HepG2 (cell line): Measurements from ENCODE around the gene TRA2B. TPM values are rescaled to one million over a fixed set of nuclear protein-coding genes. Genes with fewer than 3 reads are reported as not detected.
A peak's percentile ranks its signal among the peaks of the same experiment; 100 is the strongest.

Source experiments
- ELF1 ChIP-seq: sonication (generic); formaldehyde crosslinking; IDR thresholded peaks from 2 replicates; pipeline ENCODE4 v1.4.0; 2020; ENCODE audit warnings: missing genetic modification reagents
- HMG20B ChIP-seq: conservative IDR thresholded peaks from 2 replicates; pipeline ENCODE4 v1.6.1; 2016; ENCODE audit warnings: missing genetic modification reagents, missing compliant biosample characterization
- MEIS1 ChIP-seq: sonication (generic); formaldehyde crosslinking; IDR thresholded peaks from 2 replicates; pipeline ENCODE4 v1.9.0; 2021; ENCODE audit warnings: mild to moderate bottlenecking, missing genetic modification reagents, moderate library complexity, borderline replicate concordance
- MLLT10 ChIP-seq: sonication (generic); formaldehyde crosslinking; IDR thresholded peaks from 2 replicates; pipeline ENCODE4 v1.4.0; 2020; ENCODE audit warnings: missing genetic modification reagents
- MZF1 ChIP-seq: sonication (generic); formaldehyde crosslinking; IDR thresholded peaks from 2 replicates; pipeline ENCODE4 v1.8.1; 2023; ENCODE audit warnings: mild to moderate bottlenecking, missing genetic modification reagents, borderline replicate concordance
- NFRKB ChIP-seq: fragments of 450-650 bp; IDR thresholded peaks from 2 replicates; pipeline ENCODE4 v1.6.1; 2017
- PAX8 ChIP-seq: sonication (generic); formaldehyde crosslinking; IDR thresholded peaks from 2 replicates; pipeline ENCODE4 v1.8.0; 2022; ENCODE audit warnings: mild to moderate bottlenecking, missing genetic modification reagents, borderline replicate concordance
- PHF8 ChIP-seq: sonication (generic); formaldehyde crosslinking; IDR thresholded peaks from 2 replicates; pipeline ENCODE4 v1.5.0; 2020; ENCODE audit warnings: missing genetic modification reagents
- RARG ChIP-seq: sonication (generic); formaldehyde crosslinking; IDR thresholded peaks from 2 replicates; pipeline ENCODE4 v1.4.0; 2020; ENCODE audit warnings: low read depth, mild to moderate bottlenecking, missing genetic modification reagents
- RBM39 ChIP-seq: fragments of 200-400 bp; formaldehyde crosslinking; IDR thresholded peaks from one replicate; pipeline ENCODE4 v1.6.1; 2018; ENCODE audit warnings: antibody characterized with exemption, mild to moderate bottlenecking, low read depth, low read length; ENCODE audit not compliant: poor library complexity, severe bottlenecking
- SNAPC2 ChIP-seq: sonication (generic); formaldehyde crosslinking; IDR thresholded peaks from 2 replicates; pipeline ENCODE4 v1.8.1; 2022; ENCODE audit warnings: mild to moderate bottlenecking, missing genetic modification reagents
- ZBTB49 ChIP-seq: sonication (generic); formaldehyde crosslinking; IDR thresholded peaks from 2 replicates; pipeline ENCODE4 v1.4.0; 2020; ENCODE audit warnings: missing genetic modification reagents, borderline replicate concordance
- ZNF354B ChIP-seq: sonication (generic); formaldehyde crosslinking; IDR thresholded peaks from 2 replicates; pipeline ENCODE4 v1.8.0; 2022; ENCODE audit warnings: mild to moderate bottlenecking, missing genetic modification reagents
- ZNF414 ChIP-seq: sonication (generic); formaldehyde crosslinking; IDR thresholded peaks from 2 replicates; pipeline ENCODE4 v1.5.0; 2020; ENCODE audit warnings: missing genetic modification reagents
- ZNF605 ChIP-seq: sonication (generic); formaldehyde crosslinking; IDR thresholded peaks from 2 replicates; pipeline ENCODE4 v1.8.0; 2022; ENCODE audit warnings: mild to moderate bottlenecking, missing genetic modification reagents
- ZNF83 ChIP-seq: sonication (generic); formaldehyde crosslinking; IDR thresholded peaks from 2 replicates; pipeline ENCODE4 v1.4.0; 2020; ENCODE audit warnings: missing genetic modification reagents, mild to moderate bottlenecking, borderline replicate concordance
- polyA plus RNA-seq, 8 experiments: library from polyadenylated mRNA; depleted of rRNA in 3 of 8; stranded (reverse) in 7 of 8; unstranded in 1 of 8; fragments of >200 nt; fragmentation: Illumina TruSeq in 4 of 8; extraction: Trizol in 4 of 8; gene quantifications; 2 replicates each; pipeline versions ENCODE4 v1.2.1 to v1.2.3, GENCODE V29; 2011 to 2016; ENCODE audit warnings: low read depth in 4 of 8, missing spikeins in 1 of 8, mixed read lengths in 1 of 8; ENCODE audit not compliant: insufficient read depth in 1 of 8
- total RNA-seq, 5 experiments: library from RNA; depleted of rRNA; stranded (reverse); fragments of >200 nt; fragmentation: Illumina TruSeq; extraction: Trizol; gene quantifications; 2 replicates each; pipeline ENCODE4 v1.2.3, GENCODE V29; 2016; ENCODE audit warnings: low read depth in 1 of 5
- TF ChIP-seq, protein P1 (sequence below): sonication (generic); formaldehyde crosslinking; conservative IDR thresholded peaks from 2 replicates; pipeline ENCODE4 v1.5.0; 2020; ENCODE audit warnings: missing genetic modification reagents
- TF ChIP-seq, protein P2 (sequence below): IDR thresholded peaks from 2 replicates; pipeline ENCODE4 v1.6.1; 2012; ENCODE audit warnings: low read depth, low read length, improper control_type of control experiment
- TF ChIP-seq, protein P3 (sequence below): sonication (generic); formaldehyde crosslinking; conservative IDR thresholded peaks from 2 replicates; pipeline ENCODE4 v1.4.0; 2020; ENCODE audit warnings: missing genetic modification reagents

The TRA2B gene
- total and polyA plus RNA-seq, 2 of the 13 experiments (the other 11 are each of a cell fraction or from before 2014, with no cell fraction given) = 105 to 241 TPM

GRCh38 chr3:185936814-185937688 is 763 bp downstream of the TRA2B start (continued):
- TF ChIP-seq PHF8 (CRISPR knock-in tag) (peak; percentile 77), RBM39 (peak; percentile 76), MZF1 (CRISPR knock-in tag) (0 out of 2 replicates have a peak, but pooled peaks have one; percentile 14), ZNF414 (CRISPR knock-in tag) (no peak; the same call in 1 of the 2 replicates), RARG (CRISPR knock-in tag) (peak; percentile 95; the same call in 1 of the 2 replicates), HMG20B (CRISPR knock-in tag) (no peak), NFRKB (peak; percentile 86), ZBTB49 (CRISPR knock-in tag) (no peak), ZNF605 (CRISPR knock-in tag) (peak; percentile 10; the same call in 1 of the 2 replicates), PAX8 (no peak; the same call in 1 of the 2 replicates), MEIS1 (0 out of 2 replicates have a peak, but pooled peaks have one; percentile 6), MLLT10 (0 out of 2 replicates have a peak, but pooled peaks have one; percentile 52), SNAPC2 (no peak; the same call in 1 of the 2 replicates), ELF1 (peak; percentile 14; the same call in 1 of the 2 replicates), ZNF83 (CRISPR knock-in tag) (no peak), ZNF354B (0 out of 2 replicates have a peak, but pooled peaks have one; percentile 0)
- TF ChIP-seq, protein P1, sequence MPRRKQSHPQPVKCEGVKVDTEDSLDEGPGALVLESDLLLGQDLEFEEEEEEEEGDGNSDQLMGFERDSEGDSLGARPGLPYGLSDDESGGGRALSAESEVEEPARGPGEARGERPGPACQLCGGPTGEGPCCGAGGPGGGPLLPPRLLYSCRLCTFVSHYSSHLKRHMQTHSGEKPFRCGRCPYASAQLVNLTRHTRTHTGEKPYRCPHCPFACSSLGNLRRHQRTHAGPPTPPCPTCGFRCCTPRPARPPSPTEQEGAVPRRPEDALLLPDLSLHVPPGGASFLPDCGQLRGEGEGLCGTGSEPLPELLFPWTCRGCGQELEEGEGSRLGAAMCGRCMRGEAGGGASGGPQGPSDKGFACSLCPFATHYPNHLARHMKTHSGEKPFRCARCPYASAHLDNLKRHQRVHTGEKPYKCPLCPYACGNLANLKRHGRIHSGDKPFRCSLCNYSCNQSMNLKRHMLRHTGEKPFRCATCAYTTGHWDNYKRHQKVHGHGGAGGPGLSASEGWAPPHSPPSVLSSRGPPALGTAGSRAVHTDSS (CRISPR knock-in tag) = no peak
- TF ChIP-seq, protein P2, sequence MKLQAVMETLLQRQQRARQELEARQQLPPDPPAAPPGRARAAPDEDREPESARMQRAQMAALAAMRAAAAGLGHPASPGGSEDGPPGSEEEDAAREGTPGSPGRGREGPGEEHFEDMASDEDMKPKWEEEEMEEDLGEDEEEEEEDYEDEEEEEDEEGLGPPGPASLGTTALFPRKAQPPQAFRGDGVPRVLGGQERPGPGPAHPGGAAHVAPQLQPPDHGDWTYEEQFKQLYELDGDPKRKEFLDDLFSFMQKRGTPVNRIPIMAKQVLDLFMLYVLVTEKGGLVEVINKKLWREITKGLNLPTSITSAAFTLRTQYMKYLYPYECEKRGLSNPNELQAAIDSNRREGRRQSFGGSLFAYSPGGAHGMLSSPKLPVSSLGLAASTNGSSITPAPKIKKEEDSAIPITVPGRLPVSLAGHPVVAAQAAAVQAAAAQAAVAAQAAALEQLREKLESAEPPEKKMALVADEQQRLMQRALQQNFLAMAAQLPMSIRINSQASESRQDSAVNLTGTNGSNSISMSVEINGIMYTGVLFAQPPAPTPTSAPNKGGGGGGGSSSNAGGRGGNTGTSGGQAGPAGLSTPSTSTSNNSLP = no peak; the same call in 1 of the 2 replicates
- TF ChIP-seq, protein P3, sequence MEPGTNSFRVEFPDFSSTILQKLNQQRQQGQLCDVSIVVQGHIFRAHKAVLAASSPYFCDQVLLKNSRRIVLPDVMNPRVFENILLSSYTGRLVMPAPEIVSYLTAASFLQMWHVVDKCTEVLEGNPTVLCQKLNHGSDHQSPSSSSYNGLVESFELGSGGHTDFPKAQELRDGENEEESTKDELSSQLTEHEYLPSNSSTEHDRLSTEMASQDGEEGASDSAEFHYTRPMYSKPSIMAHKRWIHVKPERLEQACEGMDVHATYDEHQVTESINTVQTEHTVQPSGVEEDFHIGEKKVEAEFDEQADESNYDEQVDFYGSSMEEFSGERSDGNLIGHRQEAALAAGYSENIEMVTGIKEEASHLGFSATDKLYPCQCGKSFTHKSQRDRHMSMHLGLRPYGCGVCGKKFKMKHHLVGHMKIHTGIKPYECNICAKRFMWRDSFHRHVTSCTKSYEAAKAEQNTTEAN = no peak
